PFSK-1 (cell line): ENCODE measurements around the gene RCSD1.

ENCODE experiments used
- TAF1 ChIP-seq: IDR thresholded peaks from 2 replicates; pipeline ENCODE4 v1.6.1; 2012; ENCODE audit warnings: low read length, control low read depth, borderline replicate concordance; ENCODE audit not compliant: insufficient read depth
- TF ChIP-seq, protein P1 (sequence below), 2 experiments: IDR thresholded peaks; 2 replicates each; pipeline versions ENCODE4 v1.6.1 to v1.8.0; 2011 to 2012; ENCODE audit warnings: low read depth in 2 of 2, low read length in 2 of 2, control low read depth in 1 of 2, inconsistent platforms in 1 of 2, mild to moderate bottlenecking in 1 of 2, moderate library complexity in 1 of 2; ENCODE audit not compliant: insufficient read depth in 1 of 2

- TF ChIP-seq, protein P1, sequence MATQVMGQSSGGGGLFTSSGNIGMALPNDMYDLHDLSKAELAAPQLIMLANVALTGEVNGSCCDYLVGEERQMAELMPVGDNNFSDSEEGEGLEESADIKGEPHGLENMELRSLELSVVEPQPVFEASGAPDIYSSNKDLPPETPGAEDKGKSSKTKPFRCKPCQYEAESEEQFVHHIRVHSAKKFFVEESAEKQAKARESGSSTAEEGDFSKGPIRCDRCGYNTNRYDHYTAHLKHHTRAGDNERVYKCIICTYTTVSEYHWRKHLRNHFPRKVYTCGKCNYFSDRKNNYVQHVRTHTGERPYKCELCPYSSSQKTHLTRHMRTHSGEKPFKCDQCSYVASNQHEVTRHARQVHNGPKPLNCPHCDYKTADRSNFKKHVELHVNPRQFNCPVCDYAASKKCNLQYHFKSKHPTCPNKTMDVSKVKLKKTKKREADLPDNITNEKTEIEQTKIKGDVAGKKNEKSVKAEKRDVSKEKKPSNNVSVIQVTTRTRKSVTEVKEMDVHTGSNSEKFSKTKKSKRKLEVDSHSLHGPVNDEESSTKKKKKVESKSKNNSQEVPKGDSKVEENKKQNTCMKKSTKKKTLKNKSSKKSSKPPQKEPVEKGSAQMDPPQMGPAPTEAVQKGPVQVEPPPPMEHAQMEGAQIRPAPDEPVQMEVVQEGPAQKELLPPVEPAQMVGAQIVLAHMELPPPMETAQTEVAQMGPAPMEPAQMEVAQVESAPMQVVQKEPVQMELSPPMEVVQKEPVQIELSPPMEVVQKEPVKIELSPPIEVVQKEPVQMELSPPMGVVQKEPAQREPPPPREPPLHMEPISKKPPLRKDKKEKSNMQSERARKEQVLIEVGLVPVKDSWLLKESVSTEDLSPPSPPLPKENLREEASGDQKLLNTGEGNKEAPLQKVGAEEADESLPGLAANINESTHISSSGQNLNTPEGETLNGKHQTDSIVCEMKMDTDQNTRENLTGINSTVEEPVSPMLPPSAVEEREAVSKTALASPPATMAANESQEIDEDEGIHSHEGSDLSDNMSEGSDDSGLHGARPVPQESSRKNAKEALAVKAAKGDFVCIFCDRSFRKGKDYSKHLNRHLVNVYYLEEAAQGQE (IDR thresholded peaks at IDR 0.05; ENCODE audit: insufficient read depth in 1 of 2, low read depth in 2 of 2, low read length in 2 of 2) = no peak
- TF ChIP-seq TAF1 = no peak
Measured at GRCh38 chr1:167722152-167722869, 92.3 kb downstream of the RCSD1 start.
